Urothelium cell line (cell line): ENCODE data around the gene OR7A5.
"Not testable (repeated sequence)": the region's sequence is repeated elsewhere in the genome, so short reads cannot be mapped to it uniquely, and the experiment has no call there.

Source experiments
- DNase-seq: peaks from one replicate; pipeline ENCODE4 v3.0.0; 2011; ENCODE audit warnings: low spot score, mixed read lengths
- FAIRE-seq: peaks from 2 replicates; lab custom pipeline; 2011; peaks lifted over from hg19 to GRCh38; lab: Jason Lieb, UNC

OR7A5 gene

GRCh38 chr19:14835011-14835410 is at the start of gene OR7A5, which contains the start of gene OR7C1:
Gene OR7A5 (minus strand): TSS chr19:14835185. CDS start chr19:14828241, 6,944 bp downstream.
Gene OR7C1 (minus strand): TSS chr19:14835185. CDS start chr19:14800136, 35,049 bp downstream.
- peak; percentile 6 for DNase-seq
- FAIRE-seq, result no peak

GRCh38 chr19:14871619-14872230 is 36.7 kb upstream of the OR7A5 start:
- FAIRE-seq (no peak), DNase-seq (peak; percentile 5)

- DNase-seq (no peak), FAIRE-seq (no peak)
These were observed 33.5 kb upstream of the OR7A5 start for GRCh38 chr19:14868497-14868896.

- DNase-seq, result no peak
- FAIRE-seq, result no peak
These were observed 13.8 kb upstream of the OR7A5 start, which contains the start of gene OR7A10 for GRCh38 chr19:14848822-14849221. Gene OR7A10 (minus strand): TSS chr19:14848922. CDS start chr19:14841877, 7,045 bp downstream.

- no peak for DNase-seq
- no peak for FAIRE-seq
These were observed 8.6 kb upstream of the OR7A5 start for GRCh38 chr19:14843578-14843977.

GRCh38 chr19:14843169-14843568 is 8.2 kb upstream of the OR7A5 start:
- FAIRE-seq, result no peak
- DNase-seq, result no peak

- FAIRE-seq (no peak), DNase-seq (no peak)
These were observed 5.2 kb upstream of the OR7A5 start for GRCh38 chr19:14840206-14840605.

GRCh38 chr19:14837391-14837790 is 2.4 kb upstream of the OR7A5 start:
- FAIRE-seq, result no peak
- DNase-seq, result no peak

- DNase-seq (no peak), FAIRE-seq (no peak)
These were observed 4.3 kb downstream of the OR7A5 start for GRCh38 chr19:14830702-14831101.

- no peak for FAIRE-seq
- peak; percentile 28 for DNase-seq
These were observed 9.0 kb downstream of the OR7A5 start for GRCh38 chr19:14826006-14826405.

GRCh38 chr19:14821937-14822336 is 13.0 kb downstream of the OR7A5 start:
- DNase-seq (no peak), FAIRE-seq (no peak)

- FAIRE-seq, result no peak
- no peak for DNase-seq
These were observed 16.4 kb downstream of the OR7A5 start for GRCh38 chr19:14818588-14818987.

- DNase-seq (no peak), FAIRE-seq (no peak)
These were observed 17.9 kb downstream of the OR7A5 start for GRCh38 chr19:14817052-14817451.

GRCh38 chr19:14814982-14815652 is 19.9 kb downstream of the OR7A5 start:
- no peak for DNase-seq
- FAIRE-seq, result no peak

GRCh38 chr19:14809272-14810057 is 25.5 kb downstream of the OR7A5 start:
- no peak for FAIRE-seq
- no peak for DNase-seq

GRCh38 chr19:14804765-14805164 is 30.2 kb downstream of the OR7A5 start:
- DNase-seq (no peak), FAIRE-seq (no peak)

GRCh38 chr19:14798760-14799159 is 36.2 kb downstream of the OR7A5 start:
- no peak for DNase-seq
- FAIRE-seq, result no peak

GRCh38 chr19:14796021-14796420 is 39.0 kb downstream of the OR7A5 start:
- DNase-seq (no peak), FAIRE-seq (no peak)

- DNase-seq, result no peak
- FAIRE-seq, result no peak
These were observed 39.8 kb downstream of the OR7A5 start for GRCh38 chr19:14795078-14795721.

GRCh38 chr19:14792250-14792649 is 42.7 kb downstream of the OR7A5 start:
- not testable (repeated sequence) for FAIRE-seq, DNase-seq

- no peak for FAIRE-seq
- peak; percentile 48 for DNase-seq
These were observed 48.5 kb downstream of the OR7A5 start for GRCh38 chr19:14786421-14786851.
